LoVo (cell line): ENCODE data around the gene PRPF38A.
A peak's percentile ranks its signal among the peaks of the same experiment; 100 is the strongest.

ENCODE experiments used
- DNase-seq: peaks from one replicate; pipeline ENCODE4 v3.0.0-alpha.2; 2016; ENCODE audit warnings: low spot score

Gene PRPF38A

DNA sequence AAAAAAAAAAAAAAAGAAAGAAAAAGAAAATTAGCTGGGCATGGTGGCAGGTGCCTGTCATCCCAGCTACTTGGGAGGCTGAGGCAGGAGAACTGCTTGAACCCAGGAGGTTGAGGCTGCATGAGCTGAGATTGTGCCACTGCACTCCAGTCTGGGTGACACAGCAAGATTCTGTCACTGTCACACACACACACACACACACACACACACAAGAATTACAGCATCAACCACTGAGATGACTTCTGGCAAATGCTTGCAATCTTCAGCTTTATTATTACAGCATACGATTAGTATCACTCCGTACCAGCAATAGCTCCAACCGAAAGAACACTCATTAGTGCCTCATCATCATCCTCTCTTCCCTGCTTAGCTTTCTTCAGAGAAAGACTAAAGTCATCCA, 4.8 kb upstream of the PRPF38A start:
- DNase-seq: no peak

- DNase-seq: no peak
Measured at GRCh38 chr1:52400131-52400530, 4.3 kb upstream of the PRPF38A start.

GRCh38 chr1:52402860-52403240, 1.6 kb upstream of the PRPF38A start:
- DNase-seq: no peak

DNA sequence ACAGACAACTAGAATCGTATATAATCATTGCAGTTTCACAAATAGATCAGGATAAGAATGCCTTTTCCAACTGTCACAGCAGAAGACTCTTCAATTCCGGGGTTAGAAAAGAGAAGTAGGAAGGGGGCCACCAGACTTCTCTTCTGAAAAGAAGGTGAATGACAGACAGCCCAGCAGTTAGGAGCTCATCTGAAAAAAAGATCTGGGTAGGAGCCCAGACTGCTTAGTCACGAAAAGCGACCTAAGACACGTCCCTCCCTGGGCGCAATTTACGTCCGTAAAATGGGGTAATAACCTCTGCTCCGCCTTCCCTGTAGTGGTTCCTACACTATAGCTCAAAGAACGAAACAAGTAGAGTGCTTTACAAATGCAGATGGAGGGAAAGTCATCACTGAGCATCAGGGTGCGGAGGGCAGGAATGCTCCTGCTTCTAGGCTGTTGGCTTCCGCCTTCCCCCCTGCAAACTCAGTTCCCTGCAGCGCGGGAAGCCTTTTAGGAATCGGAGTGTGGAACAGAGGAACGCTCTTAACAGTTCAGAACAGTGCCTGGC, 761 bp upstream of the PRPF38A start:
- DNase-seq: peak; percentile 72

DNA sequence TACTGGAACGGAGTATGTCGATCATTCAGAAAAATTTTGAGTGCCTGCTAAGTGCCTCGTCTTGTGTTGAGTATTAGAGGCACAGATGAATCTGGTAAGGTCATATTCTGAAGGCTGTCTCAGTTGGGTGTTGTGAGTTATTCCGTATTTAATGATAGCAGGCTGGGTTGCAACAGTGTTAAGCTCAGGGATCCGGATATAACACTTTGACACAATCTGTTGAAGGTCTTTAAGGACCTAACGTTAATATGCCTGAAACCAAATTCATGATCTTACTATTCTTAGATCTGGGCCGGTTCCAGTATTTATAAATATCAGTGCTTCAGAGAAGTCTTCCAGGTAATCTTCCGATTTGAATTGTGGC, 555 bp downstream of the PRPF38A start:
- no peak for DNase-seq

DNA sequence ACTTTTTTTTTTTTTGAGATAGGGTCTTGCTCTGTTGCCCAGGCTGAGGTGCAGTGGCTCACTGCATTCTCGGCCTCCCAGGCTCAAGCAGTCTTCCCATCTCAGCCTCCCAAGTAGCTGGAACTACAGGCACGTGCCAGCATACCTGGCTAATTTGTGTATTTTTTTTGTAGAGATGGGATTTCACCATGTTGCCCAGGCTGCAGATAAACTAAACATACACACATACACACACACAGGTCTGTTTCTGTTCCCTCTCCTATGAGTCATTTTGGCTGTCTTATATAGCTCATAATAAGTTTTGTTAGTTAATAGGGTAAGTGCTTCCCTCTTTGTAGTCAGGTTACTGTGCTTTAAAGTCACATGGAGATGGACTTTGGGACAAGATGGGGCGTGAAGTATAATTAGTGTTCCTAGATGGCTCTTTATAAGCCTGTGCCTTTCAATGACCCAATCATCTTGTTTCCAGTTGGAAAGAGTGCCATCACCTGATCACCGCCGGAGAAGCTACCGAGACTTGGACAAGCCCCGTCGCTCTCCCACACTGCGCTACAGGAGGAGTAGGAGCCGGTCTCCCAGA, 9.1 kb downstream of the PRPF38A start:
- DNase-seq: no peak

DNA sequence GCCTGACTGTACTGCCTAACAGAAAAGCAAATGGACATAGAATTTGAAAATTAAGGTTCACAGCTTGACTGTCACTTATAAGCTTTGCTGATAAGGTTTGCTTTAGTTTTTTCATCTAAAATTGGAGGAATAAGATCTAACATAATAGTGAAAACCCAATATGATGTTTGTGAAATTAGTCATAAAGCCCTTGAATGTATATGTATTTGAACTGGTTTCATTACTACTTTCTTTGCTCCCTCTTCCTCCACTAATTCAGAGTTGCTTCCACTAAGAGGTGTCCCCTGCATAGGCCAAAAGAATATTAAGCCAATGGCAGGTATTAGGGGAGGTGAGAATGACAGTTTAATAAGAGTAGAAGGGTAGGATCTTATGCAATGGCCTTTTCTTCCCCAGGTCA, 10.5 kb downstream of the PRPF38A start:
- DNase-seq: no peak

DNA sequence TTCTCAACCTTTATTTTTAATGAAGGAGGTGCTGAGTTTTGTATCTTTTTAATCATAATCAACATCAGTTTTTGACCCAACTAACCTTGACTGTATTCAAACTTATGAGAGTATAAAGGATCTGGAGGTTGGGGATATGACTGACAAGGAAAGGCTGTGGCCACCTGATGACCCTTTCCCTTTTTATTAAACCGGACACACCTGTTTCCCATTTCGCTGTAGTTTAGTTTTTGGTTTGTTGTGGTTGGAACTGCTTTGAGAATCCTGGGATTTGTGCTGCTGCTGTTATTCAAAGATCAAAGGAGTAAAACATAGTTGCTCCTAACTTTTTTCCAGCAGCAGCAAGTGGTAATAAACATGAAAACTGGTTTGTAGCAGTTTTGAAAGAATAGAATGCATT, 12.4 kb downstream of the PRPF38A start:
- DNase-seq: no peak

DNA sequence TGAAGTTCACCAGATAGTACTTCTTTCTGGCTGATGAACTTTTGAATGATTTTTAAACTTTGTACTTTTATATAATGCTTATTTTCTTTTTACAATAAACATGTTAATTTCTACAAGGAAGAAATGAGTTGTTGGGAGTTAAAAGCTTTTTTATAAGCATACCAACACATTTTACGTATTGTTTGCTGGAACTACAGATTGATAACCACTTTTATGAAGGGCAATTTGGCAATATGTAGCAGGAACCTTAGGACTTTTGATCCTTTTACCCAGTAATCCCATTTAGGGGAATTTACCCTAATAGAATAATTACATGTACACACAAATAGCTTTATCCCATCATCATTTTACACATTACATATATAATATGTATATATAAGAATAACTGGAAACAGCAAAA, 16.3 kb downstream of the PRPF38A start:
- DNase-seq: no peak

GRCh38 chr1:52423055-52423454, 18.7 kb downstream of the PRPF38A start:
- DNase-seq: no peak

- DNase-seq: no peak
Measured at GRCh38 chr1:52423771-52424170, 19.4 kb downstream of the PRPF38A start.

DNA sequence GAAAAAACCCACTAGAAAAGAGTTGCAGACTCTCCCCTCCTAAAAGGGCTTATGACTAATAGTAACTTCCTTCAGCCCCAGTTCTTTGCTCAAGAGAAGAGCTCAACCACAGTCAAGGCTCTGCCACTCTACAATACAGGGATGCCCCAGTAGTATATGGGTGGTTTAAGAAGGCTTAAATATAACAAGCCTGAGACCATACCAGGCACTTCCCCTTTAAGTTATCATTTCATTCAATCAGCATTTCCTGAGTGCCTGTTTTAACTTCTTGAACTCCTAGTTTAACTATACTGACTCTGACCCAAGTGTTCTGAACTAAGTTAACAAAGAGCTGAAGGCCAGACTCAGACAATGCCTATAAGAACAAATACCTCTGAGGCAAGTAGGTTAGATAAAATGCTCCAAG, 19.8 kb downstream of the PRPF38A start:
- DNase-seq: no peak

DNA sequence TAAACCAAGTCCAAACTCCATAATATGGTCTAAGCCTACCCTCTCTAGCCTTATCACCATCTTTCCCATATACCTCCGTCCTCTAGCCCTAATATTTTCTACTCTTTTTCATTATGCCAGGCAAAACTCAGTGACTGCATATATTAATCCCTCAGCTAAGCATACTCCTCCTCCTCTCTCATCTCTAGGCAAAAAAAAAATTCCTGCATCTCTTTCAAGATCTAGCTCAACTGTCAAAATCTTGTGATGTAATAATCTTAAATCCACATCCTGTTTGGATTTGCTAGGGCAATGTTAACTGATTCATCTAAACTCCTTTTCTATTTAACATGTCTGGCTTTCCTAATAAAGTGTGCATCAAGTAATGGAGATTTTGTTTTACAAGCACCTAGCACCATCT, 20.4 kb downstream of the PRPF38A start:
- DNase-seq: no peak

DNA sequence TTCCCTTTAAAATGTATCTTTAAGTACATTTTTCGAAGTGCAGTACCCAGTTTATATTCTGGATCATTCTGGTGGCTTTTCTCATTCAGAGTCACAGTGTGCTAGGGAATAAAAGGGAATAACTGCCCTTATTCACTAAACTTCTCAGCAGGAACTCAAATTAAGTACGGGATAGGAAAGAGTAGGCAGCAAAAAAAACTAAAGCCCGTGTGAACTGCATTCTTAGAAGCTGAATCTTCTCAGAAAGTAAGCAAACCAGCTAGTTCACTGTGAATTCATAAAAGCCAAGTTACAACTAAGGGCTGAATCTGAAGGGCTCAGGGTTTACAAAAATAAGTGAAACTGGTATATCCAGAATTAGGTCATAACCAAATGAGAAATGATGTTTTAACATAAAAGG, 22.0 kb downstream of the PRPF38A start:
- DNase-seq: no peak

- DNase-seq: no peak
Measured at GRCh38 chr1:52427152-52427551, 22.8 kb downstream of the PRPF38A start.

DNA sequence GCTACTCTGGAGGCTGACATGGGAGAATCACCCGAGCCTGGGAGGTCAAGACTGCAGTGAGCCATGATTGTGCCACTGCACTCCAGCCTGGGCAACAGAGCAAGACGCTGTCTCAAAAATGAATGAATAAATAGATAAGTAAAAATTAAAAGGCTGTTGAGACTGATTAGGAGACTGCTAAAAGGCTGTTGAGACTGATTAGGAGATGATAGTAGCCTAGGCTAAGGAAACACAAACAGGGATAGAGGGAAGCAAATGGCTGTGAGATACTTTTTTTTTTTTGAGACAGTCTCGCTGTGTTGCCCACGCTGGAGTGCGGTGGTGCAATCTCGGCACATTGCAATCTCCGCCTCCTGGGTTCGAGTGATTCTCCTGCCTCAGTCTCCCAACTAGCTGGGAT, 28.4 kb downstream of the PRPF38A start:
- DNase-seq: no peak

DNA sequence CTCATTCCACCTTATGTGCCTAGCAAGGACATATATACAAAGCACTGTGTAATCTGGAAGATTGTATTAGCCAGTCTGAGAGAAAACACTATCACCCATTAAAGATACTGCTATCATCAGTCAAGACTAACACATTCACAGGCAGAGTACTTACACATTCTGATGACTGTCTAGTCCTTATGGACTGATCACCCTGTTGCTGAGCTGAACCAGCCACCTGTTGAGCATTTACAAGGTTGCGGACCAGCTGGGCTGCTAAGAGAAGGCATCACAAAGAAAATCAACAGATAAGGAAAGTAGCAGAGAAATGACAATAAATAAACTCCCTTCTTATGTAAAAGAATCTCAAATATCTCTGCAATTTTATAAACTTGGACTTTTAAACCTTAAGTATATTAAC, 30.8 kb downstream of the PRPF38A start:
- DNase-seq: no peak

DNA sequence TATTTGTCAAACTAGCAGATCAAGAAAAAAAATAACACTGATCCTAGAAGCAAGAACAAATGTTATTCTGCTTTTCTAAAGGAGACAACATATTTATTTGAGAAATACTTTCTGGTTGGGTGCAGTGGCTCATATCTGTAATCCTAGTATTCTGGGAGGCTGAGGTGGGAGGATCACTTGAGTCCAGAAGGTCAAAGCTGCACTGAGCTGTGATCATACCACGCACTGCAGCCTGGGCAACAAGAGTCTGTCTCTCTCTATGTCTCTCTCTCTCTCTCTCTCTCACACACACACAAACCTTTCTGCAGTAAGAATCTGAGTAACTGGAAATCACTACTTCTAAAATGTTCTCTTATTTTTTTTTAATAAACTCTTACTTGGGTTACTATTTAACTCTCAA, 31.2 kb downstream of the PRPF38A start:
- DNase-seq: no peak

- DNase-seq: no peak
Measured at GRCh38 chr1:52436817-52437216, 32.4 kb downstream of the PRPF38A start.

DNA sequence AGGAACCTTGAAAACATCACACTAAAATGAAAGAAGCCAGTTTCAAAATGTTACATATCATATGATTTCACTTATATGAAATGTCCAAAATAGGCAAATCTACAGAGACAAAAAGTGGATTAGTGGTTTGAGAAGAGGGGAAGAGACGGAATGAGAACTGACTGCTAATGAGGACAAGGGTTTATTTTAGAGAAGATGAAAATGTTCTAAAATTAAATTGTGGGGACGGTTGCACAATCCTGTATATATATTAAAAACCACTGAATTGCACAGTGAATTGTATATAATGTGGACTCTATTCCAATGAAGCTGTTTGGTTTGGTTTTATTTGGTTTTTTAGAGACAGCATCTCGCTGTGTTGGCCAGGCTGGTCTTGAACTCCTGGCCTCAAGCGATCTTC, 35.6 kb downstream of the PRPF38A start:
- DNase-seq: no peak

DNA sequence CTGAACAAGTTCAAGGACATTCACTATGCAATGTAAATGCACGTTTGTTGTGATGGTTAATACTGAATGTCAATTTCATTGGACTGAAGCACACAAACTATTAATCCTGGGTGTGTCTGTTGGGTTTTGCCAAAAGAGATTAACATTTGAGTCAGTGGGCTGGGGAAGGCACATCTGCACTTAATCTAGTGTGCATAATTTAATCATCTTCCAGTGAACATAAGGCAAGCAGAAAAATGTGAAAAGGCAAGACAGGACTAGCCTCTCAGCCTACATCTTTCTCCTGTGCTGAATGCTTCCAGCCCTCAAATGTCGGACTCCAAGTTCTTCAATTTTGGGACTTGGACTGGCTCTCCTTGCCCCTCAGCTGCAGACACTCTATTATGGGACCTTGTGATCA, 40.1 kb downstream of the PRPF38A start:
- no peak for DNase-seq

DNA sequence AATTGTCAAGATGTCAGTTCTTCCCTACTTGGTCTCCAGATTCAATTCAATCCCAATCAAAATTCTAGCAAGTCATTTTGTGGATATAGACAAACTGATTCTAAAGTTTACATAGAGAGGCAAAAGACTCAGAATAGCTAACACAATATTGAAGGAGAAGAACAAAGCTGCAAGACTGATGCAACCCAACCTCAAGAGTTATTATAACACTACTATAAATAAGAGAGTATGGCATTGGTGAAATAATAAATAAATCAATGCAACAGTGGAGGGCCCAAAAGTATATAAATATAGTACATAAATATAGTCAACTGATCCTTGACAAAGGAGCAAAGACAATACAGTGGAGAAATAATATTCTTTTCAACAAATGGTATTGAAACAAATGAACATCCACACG, 49.7 kb downstream of the PRPF38A start:
- DNase-seq: no peak

DNA sequence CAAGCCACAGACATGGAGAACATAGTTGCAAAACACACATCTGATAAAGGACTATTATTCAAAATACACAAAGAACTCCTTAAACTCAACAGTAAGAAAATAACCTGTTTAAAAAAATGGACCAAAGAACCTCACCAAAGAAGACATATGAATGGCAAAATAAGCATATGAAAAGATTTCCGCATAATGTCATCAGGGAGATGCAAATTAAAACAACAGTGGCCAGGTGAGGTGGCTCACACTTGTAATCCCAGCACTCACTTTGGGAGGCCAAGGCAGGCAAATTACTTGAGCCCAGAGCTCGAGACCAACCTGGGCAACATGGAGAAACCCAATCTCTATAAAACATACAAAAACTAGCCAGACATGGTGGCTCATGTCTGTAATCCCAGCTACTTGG, 50.4 kb downstream of the PRPF38A start:
- no peak for DNase-seq

DNA sequence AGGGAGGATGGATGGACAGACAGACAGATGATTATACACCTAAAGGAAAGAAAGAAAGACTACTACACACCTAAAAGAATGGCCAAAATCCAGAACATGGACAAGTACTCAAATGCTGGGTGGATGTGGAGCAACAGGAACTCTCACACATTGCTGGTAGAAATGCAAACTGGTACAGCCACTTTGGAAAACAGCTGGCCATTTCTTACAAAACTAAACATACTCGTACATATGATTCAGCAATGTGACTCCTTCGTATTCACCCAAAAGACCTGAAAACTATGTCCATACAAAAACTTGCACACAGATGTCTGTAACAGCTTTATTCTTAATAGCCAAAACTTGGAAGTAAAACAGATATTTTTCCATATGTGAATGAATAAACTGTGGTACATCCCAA, 51.3 kb downstream of the PRPF38A start:
- DNase-seq: no peak

DNA sequence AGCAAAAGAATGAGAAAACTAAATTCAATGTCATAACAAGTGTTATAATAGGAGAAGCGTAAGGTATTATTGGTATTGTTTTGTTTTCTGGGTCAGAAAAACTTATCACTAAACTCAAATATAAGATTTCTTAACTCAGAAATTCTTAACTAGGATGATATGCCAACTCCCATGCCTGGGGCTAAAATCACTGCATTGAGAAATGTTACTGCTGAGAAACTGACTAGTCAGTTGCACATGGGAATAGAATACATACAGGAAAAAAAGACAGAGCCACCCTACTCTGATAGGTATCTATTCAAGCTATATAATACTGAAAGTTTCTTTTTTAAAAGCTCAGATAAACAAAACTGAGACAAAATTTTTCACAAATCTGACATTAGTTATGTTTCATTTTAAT, 56.3 kb downstream of the PRPF38A start:
- no peak for DNase-seq
